IPS DF 6.9 (cell line): Measurements from ENCODE around the gene MEP1A.
A peak's percentile ranks its signal among the peaks of the same experiment; 100 is the strongest.

Source experiments
- DNase-seq: peaks from one replicate; pipeline ENCODE4 v3.0.0-alpha.2; 2013; ENCODE audit warnings: low read depth, low spot score
- H3K27ac ChIP-seq: one replicate; pipeline ENCODE4 v1.5.1; 2013; ENCODE audit warnings: low read length, control low read depth
- H3K27me3 ChIP-seq: 2 replicates; pipeline ENCODE4 v1.6.1; 2013; ENCODE audit warnings: mild to moderate bottlenecking, low read length; ENCODE audit not compliant: control insufficient read depth, insufficient read depth
- H3K36me3 ChIP-seq: 2 replicates; pipeline ENCODE4 v1.6.1; 2013; ENCODE audit warnings: low read length; ENCODE audit not compliant: control insufficient read depth, insufficient read depth
- H3K4me1 ChIP-seq: 2 replicates; pipeline ENCODE4 v1.6.1; 2013; ENCODE audit warnings: low read length; ENCODE audit not compliant: control insufficient read depth, insufficient read depth
- H3K4me3 ChIP-seq: 2 replicates; pipeline ENCODE4 v1.5.1; 2013; ENCODE audit warnings: mild to moderate bottlenecking, low read length
- H3K9me3 ChIP-seq: 2 replicates; pipeline ENCODE4 v1.6.1; 2013; ENCODE audit warnings: low read length, inconsistent platforms; ENCODE audit not compliant: control insufficient read depth, insufficient read depth
- WGBS: extraction: QIAGEN DNeasy Blood & Tissue Kit; methylation state at CpG from one replicate; pipeline ENCODE4 v1.1.7; 2013; ENCODE audit warnings: mixed read lengths, missing lambda C conversion rate; ENCODE audit not compliant: insufficient read length, insufficient coverage; 5-methylcytosine and 5-hydroxymethylcytosine counted together

MEP1A gene

GRCh38 chr6:46863791-46864190 lies 70.6 kb downstream of the MEP1A start:
- no peak for DNase-seq
- no peaks in the 10 kb centered on the region for H3K9me3 ChIP-seq
- H3K4me3 ChIP-seq = no peak overlapping the region
- H3K27ac ChIP-seq = no peak overlapping the region
- H3K36me3 ChIP-seq = no peaks in the 10 kb centered on the region
- no CpG with 5 or more reads among the region's 3 CpGs for whole genome bisulfite sequencing
- no peaks in the 10 kb centered on the region for H3K4me1 ChIP-seq
- no peaks in the 10 kb centered on the region for H3K27me3 ChIP-seq

DNA sequence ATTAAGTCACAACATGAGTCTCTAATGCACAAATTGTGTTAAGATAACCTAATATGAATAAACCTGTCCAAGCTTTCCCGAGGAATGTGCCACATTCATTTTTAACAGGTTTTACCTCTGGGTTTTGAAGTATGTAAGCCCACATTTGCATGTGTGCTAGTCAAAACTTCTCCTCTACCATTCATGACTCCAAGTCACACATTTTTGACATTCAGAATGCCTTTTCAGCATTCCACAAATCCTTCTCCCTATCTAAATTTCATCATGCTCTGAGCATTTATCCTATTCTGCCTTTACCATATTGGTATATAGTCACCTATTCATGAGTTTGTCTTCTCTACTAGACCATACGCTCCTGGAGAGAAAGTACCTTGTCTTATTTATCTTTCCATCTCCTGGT lies 72.0 kb downstream of the MEP1A start:
- no CpG with 5 or more reads among the region's 2 CpGs for WGBS
- Histone ChIP-seq H3K27me3 (no peaks in the 10 kb centered on the region), H3K4me3 (no peak overlapping the region), H3K27ac (no peak overlapping the region), H3K4me1 (no peaks in the 10 kb centered on the region), H3K9me3 (no peaks in the 10 kb centered on the region), H3K36me3 (no peaks in the 10 kb centered on the region)
- DNase-seq = no peak

GRCh38 chr6:46867411-46867810 lies 74.2 kb downstream of the MEP1A start:
- Histone ChIP-seq H3K9me3 (no peaks in the 10 kb centered on the region), H3K27me3 (no peaks in the 10 kb centered on the region), H3K4me1 (no peaks in the 10 kb centered on the region), H3K27ac (no peak overlapping the region), H3K36me3 (no peaks in the 10 kb centered on the region), H3K4me3 (no peak overlapping the region)
- no CpG with 5 or more reads among the region's 5 CpGs for WGBS
- no peak for DNase-seq

DNA sequence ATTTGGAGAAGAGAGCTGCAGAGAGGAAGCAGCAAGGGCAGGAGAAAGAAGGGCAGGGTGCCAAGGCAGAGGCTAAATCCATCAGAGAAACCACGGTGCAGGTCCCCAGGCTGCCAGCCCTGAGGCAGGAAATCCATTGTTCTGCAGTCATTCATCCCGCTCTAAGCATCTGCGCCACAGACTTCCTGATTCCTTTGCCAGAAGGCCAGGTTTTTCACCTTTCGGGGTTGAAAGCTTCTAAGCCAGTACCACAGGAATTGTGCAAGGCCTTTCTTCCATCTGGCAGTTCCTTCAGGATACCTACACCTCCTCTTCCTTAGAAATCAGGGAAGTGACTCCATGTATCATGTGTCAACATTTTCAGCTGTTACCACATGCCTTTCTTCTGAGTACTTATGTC lies 82.9 kb downstream of the MEP1A start:
- Histone ChIP-seq H3K4me1 (no peaks in the 10 kb centered on the region), H3K36me3 (no peaks in the 10 kb centered on the region), H3K27ac (no peak overlapping the region), H3K4me3 (no peak overlapping the region), H3K27me3 (no peaks in the 10 kb centered on the region; the same call in 1 of the 2 replicates), H3K9me3 (no peaks in the 10 kb centered on the region)
- peak; percentile 16 for DNase-seq
- WGBS = no CpG with 5 or more reads among the region's 4 CpGs

- no CpG with 5 or more reads among the region's 5 CpGs for WGBS
These were observed 85.8 kb downstream of the MEP1A start for GRCh38 chr6:46879003-46879402.

DNA sequence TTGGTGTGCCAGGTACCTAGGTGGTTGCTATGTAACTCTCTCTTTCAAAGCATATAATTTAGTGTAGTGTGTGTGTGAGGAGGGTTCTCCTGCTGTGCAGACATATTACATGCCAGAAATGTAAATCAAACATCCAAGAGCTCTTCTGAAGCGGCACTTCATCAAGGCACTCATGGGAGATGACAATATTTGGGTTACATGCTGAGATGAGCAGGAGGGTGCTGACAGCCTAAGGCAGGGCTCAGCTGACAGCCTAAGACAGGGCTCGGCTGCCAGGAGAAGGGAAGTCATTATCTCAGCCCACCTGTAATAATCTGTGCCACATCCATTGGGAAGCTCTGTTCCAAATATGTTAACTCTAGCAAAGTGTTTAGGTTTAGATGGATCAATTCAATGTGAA lies 89.5 kb downstream of the MEP1A start:
- Histone ChIP-seq H3K4me1 (no peaks in the 10 kb centered on the region), H3K9me3 (no peaks in the 10 kb centered on the region), H3K4me3 (no peak overlapping the region), H3K27me3 (no peaks in the 10 kb centered on the region), H3K36me3 (no peaks in the 10 kb centered on the region), H3K27ac (no peak overlapping the region)
- DNase-seq = no peak
- WGBS = no CpG with 5 or more reads among the region's 2 CpGs

More at GRCh38 chr6:46879003-46879402, 85.8 kb downstream of the MEP1A start:
- Histone ChIP-seq H3K36me3 (no peaks in the 10 kb centered on the region), H3K27ac (no peak overlapping the region), H3K9me3 (no peaks in the 10 kb centered on the region), H3K4me3 (no peak overlapping the region), H3K27me3 (no peaks in the 10 kb centered on the region; the same call in 1 of the 2 replicates), H3K4me1 (no peaks in the 10 kb centered on the region)
- no peak for DNase-seq

DNA sequence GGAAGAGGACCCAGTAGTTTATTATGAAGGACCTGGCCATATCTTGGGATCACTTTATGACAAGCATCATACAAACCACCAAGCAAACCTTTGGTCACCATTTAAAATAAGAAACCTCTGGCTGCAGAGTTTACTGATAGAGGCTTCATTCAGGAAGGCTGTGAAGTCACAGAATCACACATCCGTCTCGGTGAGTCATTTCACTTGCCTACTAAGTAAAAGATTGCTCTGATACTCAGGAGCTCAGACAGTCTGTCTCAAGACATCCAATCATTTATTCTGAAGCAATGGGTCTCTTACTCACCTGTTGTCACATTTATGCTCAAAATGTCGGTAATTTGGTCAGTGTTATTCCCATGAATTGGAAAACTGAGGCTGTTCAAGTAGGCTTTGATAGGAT lies 94.8 kb downstream of the MEP1A start:
- Histone ChIP-seq H3K9me3 (no peaks in the 10 kb centered on the region), H3K4me3 (no peak overlapping the region), H3K27me3 (no peaks in the 10 kb centered on the region), H3K4me1 (no peaks in the 10 kb centered on the region), H3K36me3 (no peaks in the 10 kb centered on the region), H3K27ac (no peak overlapping the region)
- WGBS = no CpG with 5 or more reads among the region's 3 CpGs
- no peak for DNase-seq

- no peaks in the 10 kb centered on the region for H3K36me3 ChIP-seq
- no peak overlapping the region for H3K4me3 ChIP-seq
- H3K27me3 ChIP-seq = no peaks in the 10 kb centered on the region
- H3K4me1 ChIP-seq = no peaks in the 10 kb centered on the region
- WGBS = no CpG with 5 or more reads among the region's 4 CpGs
- no peak overlapping the region for H3K27ac ChIP-seq
- no peak for DNase-seq
- no peaks in the 10 kb centered on the region for H3K9me3 ChIP-seq
These were observed 95.4 kb downstream of the MEP1A start for GRCh38 chr6:46888578-46888977.
